ENCODE results near the gene DCC. TPM values are rescaled to one million over a fixed set of nuclear protein-coding genes. Genes with fewer than 3 reads are reported as not detected.

The DCC gene
- total RNA-seq, 2 donors from 2014 or later, result 0.33 TPM; not detected in 1

DNA sequence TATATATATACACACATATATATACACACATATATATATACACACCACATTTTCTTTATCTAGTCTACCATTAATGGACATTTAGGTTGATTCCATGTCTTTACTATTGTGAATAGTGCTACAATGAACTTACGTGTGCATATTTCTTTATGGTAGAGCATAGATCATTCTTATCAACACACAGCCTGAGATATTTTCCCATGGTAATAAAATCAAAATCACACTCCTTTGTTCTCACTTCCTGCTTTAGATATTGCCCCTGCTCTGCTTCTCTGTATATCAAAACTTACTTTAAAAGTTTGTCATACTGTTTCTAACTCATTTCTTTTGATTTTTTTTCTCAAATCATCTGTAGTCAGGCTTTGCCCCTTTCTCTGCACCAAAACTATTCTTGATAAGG is 119.9 kb downstream of the DCC start:
- intact Hi-C loops (cut with DNase I), result no loop called here

DNA sequence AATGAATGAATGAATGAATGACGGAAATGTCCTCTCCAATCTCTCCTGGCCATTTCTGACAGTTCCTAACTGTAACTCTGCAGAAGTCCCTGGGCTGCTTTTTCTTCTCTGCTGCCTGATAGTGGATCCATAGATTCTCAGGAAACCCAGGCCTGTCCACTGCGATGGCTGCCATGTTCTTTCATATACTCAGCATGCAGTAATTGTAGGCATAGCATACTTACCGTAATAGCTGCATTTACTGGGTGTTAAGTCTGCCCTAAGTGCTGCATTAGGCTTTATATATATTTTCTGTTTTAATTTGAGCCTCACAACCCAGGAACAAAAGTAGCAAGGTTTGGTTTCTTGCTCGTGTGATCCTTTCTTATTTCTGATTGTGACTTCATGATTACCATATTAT is 122.9 kb downstream of the DCC start:
- WGBS, 2 donors, result 72 to 75% methylated on average over 4 of the region's 4 CpGs
- Histone ChIP-seq H3K4me3 (no peak overlapping the region), H3K36me3 (replicated peaks in 1 of 2; ENCODE audit: insufficient read depth in 1 of 2, low read depth in 2 of 2) (no peaks in the 10 kb centered on the region), H3K27me3 (no peaks in the 10 kb centered on the region), H3K4me1 (no peaks in the 10 kb centered on the region), H3K9me3 (no peaks in the 10 kb centered on the region), H3K27ac (no peak overlapping the region)
- DNase-seq, result no peak
- intact Hi-C loops (cut with DNase I), result no loop called here
- TF ChIP-seq CTCF (IDR thresholded peaks at IDR 0.05), result no peak
- no peak for TF ChIP-seq POLR2A (IDR thresholded peaks at IDR 0.05)
- no peak for ATAC-seq

More for the DNA sequence above, 119.9 kb downstream of the DCC start:
- no peak overlapping the region for H3K4me3 ChIP-seq
- ATAC-seq (no peak), DNase-seq (no peak)
- no peaks in the 10 kb centered on the region for H3K27me3 ChIP-seq
- 74 to 82% methylated on average over 1 of the region's 1 CpG for WGBS, 2 donors
- no peaks in the 10 kb centered on the region for H3K36me3 ChIP-seq (replicated peaks in 1 of 2; ENCODE audit: insufficient read depth in 1 of 2, low read depth in 2 of 2)
- no peak overlapping the region for H3K27ac ChIP-seq
- H3K4me1 ChIP-seq, result no peaks in the 10 kb centered on the region
- TF ChIP-seq POLR2A (IDR thresholded peaks at IDR 0.05), result no peak
- H3K9me3 ChIP-seq, result no peaks in the 10 kb centered on the region

DNA sequence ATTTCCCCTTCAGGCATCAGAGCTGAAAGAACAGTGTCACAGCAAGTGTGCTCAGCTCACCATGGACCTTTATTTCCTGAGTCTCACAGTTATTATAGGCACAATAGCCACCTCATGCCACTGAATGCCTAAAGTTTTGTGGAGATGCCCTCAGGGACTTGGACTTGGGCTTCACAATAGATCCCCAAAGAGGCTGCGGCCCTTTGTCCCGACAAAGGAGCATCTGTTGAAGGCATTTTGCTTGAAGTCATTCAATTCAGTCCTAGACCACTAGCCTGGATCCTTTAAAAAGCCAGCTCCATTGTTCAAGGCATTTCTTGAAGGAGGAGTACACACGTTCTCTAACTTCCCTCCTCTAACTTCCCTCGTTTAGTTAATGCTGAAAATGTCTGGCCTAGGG is 125.4 kb downstream of the DCC start:
- DNase-seq, result no peak
- intact Hi-C loops (cut with DNase I), result no loop called here
- Histone ChIP-seq H3K4me1 (no peaks in the 10 kb centered on the region), H3K4me3 (no peak overlapping the region), H3K9me3 (no peaks in the 10 kb centered on the region), H3K27ac (no peak overlapping the region), H3K27me3 (no peaks in the 10 kb centered on the region), H3K36me3 (replicated peaks in 1 of 2; ENCODE audit: insufficient read depth in 1 of 2, low read depth in 2 of 2) (no peaks in the 10 kb centered on the region)
- WGBS, 2 donors, result 53 to 62% methylated on average over 4 of the region's 4 CpGs
- ATAC-seq, result no peak
- TF ChIP-seq POLR2A (IDR thresholded peaks at IDR 0.05), result no peak
- TF ChIP-seq CTCF (IDR thresholded peaks at IDR 0.05), result no peak

GRCh38 chr18:52468496-52468895 is 128.5 kb downstream of the DCC start:
- H3K9me3 ChIP-seq, result no peaks in the 10 kb centered on the region
- H3K27ac ChIP-seq, result no peak overlapping the region
- 66 to 72% methylated on average over 1 of the region's 1 CpG for WGBS, 2 donors
- no peaks in the 10 kb centered on the region for H3K4me1 ChIP-seq
- TF ChIP-seq POLR2A (IDR thresholded peaks at IDR 0.05), result no peak
- no peak for TF ChIP-seq CTCF (IDR thresholded peaks at IDR 0.05)
- no peak for ATAC-seq
- no peaks in the 10 kb centered on the region for H3K27me3 ChIP-seq
- H3K36me3 ChIP-seq (replicated peaks in 1 of 2; ENCODE audit: insufficient read depth in 1 of 2, low read depth in 2 of 2), result no peaks in the 10 kb centered on the region
- no peak overlapping the region for H3K4me3 ChIP-seq
- intact Hi-C loops (cut with DNase I), result no loop called here
- DNase-seq, result no peak

GRCh38 chr18:52475325-52475724 is 135.3 kb downstream of the DCC start:
- ATAC-seq, result no peak
- Histone ChIP-seq H3K4me1 (no peaks in the 10 kb centered on the region), H3K36me3 (replicated peaks in 1 of 2; ENCODE audit: insufficient read depth in 1 of 2, low read depth in 2 of 2) (no peaks in the 10 kb centered on the region), H3K27ac (no peak overlapping the region), H3K9me3 (no peaks in the 10 kb centered on the region), H3K4me3 (no peak overlapping the region), H3K27me3 (no peaks in the 10 kb centered on the region)
- TF ChIP-seq POLR2A (IDR thresholded peaks at IDR 0.05), result no peak
- TF ChIP-seq CTCF (IDR thresholded peaks at IDR 0.05), result no peak
- no peak for DNase-seq
- WGBS, 2 donors, result 45 to 54% methylated on average over 3 of the region's 3 CpGs
- intact Hi-C loops (cut with DNase I), result no loop called here

All from body of pancreas (tissue), 4 donors.